RKO (cell line): ENCODE measurements around the gene CFAP20.
"Not testable (repeated sequence)": the region's sequence is repeated elsewhere in the genome, so short reads cannot be mapped to it uniquely, and the experiment has no call there.

Experiments
- DNase-seq: peaks from one replicate; pipeline ENCODE4 v3.0.0-alpha.2; 2016; ENCODE audit warnings: low spot score

The CFAP20 gene

GRCh38 chr16:58096249-58096648, 32.9 kb downstream of the CFAP20 start:
- DNase-seq: no peak

- DNase-seq: not testable (repeated sequence)
These were observed 33.6 kb downstream of the CFAP20 start for GRCh38 chr16:58095575-58095960.

DNA sequence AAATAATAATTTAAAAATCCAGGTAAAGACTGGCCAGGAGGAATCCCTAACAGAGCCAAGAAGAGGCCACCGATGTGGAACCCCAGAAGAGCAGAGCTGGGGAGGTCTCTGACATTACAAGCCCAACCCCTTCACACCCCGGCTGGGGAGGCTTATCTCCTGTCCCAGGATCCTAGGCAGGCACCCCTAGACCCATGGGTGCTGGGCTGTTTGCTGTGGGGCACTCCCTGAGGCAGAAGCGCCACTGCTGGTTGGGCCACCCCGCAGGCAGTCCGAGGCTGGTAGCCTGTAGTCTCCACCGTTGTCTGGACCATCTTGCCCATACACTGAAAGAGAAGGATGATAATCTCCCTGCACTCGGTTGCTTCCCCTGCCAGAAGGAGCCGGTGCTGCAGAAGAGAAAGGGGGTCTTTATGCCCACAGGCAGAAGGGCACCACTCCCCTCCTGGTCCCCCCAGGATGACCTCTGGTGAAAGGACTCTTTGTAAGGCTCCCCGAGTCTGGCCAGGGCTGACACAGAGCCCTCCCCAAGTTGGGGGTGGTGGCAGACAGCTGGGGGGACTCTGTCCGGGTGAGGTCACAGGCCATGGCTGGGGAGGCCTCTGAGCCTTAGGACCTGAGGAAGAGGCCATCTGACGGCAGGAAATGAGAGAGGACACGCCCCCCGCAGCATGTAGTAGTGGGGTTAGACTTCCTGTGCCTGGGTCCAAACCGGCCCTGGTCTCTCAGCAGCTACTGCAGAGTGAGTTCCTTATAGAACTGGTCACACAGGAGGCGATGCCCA, 34.2 kb downstream of the CFAP20 start:
- DNase-seq: no peak

- DNase-seq: no peak
These were observed 35.2 kb downstream of the CFAP20 start for GRCh38 chr16:58094026-58094425.

DNA sequence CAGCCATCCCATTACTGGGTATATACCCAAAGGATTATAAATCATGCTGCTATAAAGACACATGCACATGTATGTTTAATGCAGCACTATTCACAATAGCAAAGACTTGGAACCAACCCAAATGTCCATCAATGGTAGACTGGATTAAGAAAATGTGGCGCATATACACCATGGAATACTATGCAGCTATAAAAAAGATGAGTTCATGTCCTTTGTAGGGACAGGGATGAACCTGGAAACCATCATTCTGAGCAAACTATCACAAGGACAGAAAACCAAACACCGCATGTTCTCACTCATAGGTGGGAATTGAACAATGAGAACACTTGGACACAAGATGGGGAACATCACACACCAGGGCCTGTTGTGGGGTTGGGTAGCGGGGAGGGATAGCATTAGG, 38.8 kb downstream of the CFAP20 start:
- DNase-seq: not testable (repeated sequence)

GRCh38 chr16:58088091-58088490, 41.1 kb downstream of the CFAP20 start:
- no peak for DNase-seq

DNA sequence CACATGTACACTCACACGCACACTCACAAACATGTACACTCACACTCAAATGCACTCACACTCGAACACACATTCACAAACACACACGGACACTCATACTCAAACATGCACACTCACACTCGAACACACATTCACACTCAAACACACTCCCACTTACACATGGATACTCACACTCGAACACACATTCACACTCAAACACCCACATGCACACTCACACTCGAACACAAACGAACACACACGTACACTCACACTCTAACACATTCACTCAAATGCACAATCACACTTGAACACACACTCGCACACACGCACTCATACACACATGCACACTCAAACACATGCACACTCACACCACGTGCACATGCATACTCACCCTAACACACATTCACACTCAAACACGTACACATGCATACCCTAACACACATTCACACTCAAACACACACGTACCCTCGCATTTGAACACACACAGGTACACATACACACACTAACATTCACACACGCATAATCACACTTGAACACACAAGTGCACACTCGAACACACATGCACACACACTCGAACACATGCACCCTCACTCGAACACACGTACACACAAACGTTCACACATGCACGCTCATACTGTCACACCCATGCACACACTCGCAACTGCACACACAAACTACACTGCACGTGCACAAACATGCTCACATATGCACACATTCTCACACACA, 41.8 kb downstream of the CFAP20 start:
- no peak for DNase-seq

- DNase-seq: no peak
These were observed 42.6 kb downstream of the CFAP20 start for GRCh38 chr16:58086381-58087208.

- no peak for DNase-seq
These were observed 43.5 kb downstream of the CFAP20 start for GRCh38 chr16:58085584-58086251.

- DNase-seq: no peak
These were observed 44.0 kb downstream of the CFAP20 start for GRCh38 chr16:58085171-58085570.

- DNase-seq: no peak
These were observed 44.5 kb downstream of the CFAP20 start for GRCh38 chr16:58084635-58085034.

DNA sequence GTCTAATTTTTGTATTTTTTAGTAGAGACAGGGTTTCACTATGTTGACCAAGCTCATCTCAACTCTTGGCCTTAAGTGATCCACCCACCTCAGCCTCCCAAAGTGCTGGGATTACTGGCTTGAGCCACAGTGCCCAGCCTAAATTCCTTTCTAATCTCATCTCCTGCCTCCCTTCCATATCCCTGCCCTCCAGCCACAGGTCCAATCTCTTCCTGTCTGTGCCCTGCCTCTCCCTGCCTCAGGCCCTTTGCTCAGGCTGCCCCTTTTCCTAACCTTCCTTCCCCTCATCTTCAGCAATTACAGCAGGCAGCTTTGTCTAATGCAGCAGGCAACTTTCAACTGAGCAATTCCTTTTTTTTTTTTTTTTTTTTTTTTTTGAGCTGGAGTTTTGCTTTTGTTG, 46.8 kb downstream of the CFAP20 start:
- no peak for DNase-seq

GRCh38 chr16:58080657-58081056, 48.5 kb downstream of the CFAP20 start:
- not testable (repeated sequence) for DNase-seq

GRCh38 chr16:58077796-58078195, 51.4 kb downstream of the CFAP20 start:
- DNase-seq: no peak

DNA sequence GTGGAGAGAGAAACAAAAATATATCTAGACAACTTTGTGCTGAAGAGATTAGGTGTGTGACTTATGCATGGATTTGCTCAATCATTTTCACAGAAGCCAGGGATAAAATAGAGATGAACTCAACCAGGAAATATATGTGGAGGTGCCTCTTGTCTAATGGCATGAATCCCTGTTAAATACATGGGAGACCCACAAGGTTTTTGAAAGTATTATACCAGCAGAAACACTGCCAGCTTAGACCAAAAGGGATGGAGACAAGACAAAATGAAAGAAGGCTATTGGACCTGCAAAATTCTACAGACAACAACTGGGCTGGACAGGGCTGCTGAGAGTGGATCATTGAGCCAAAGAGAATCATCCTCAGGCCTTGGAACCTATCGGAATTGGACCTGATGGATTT, 52.7 kb downstream of the CFAP20 start:
- no peak for DNase-seq

GRCh38 chr16:58074657-58075056, 54.5 kb downstream of the CFAP20 start:
- DNase-seq: no peak

- not testable (repeated sequence) for DNase-seq
These were observed 56.1 kb downstream of the CFAP20 start for GRCh38 chr16:58073086-58073485.

- DNase-seq: not testable (repeated sequence)
These were observed 57.0 kb downstream of the CFAP20 start for GRCh38 chr16:58072134-58072533.

DNA sequence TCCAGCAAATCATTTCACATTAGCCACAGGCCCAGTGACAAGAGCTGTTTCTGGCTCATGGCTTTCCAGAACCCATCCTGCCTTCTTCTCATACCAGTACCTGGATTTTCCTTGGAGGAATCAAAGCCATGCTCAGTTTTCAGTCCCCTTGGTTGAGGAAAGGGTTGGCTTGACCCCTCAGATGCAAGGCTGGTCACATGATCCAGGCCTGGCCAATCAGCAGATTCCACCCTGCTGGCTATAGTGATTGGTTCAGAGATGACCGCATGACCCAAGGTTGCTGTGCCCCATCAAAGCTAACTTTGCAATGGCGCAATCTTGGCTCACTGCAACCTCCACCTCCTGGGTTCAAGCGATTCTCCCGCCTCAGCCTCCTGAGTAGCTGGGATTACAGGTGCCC, 58.6 kb downstream of the CFAP20 start:
- DNase-seq: no peak
